Ectodermal cell (in vitro differentiated cells): ENCODE results near the gene TRIM50.
A peak's percentile ranks its signal among the peaks of the same experiment; 100 is the strongest.
"Not testable (repeated sequence)": the region's sequence is repeated elsewhere in the genome, so short reads cannot be mapped to it uniquely, and the experiment has no call there.

Experiments
- H3K27ac ChIP-seq: 2 replicates; pipeline ENCODE4 v1.7.0; 2013; ENCODE audit warnings: mild to moderate bottlenecking, low read depth, low read length; ENCODE audit not compliant: insufficient read depth, poor library complexity, severe bottlenecking
- H3K27me3 ChIP-seq: 2 replicates; pipeline ENCODE4 v1.7.0; 2013; ENCODE audit warnings: mild to moderate bottlenecking, low read length; ENCODE audit not compliant: insufficient read depth, control insufficient read depth, poor library complexity, severe bottlenecking
- H3K36me3 ChIP-seq: one replicate; pipeline ENCODE4 v1.7.0; 2013; ENCODE audit warnings: low read length; ENCODE audit not compliant: control insufficient read depth, insufficient read depth
- H3K4me1 ChIP-seq: one replicate; pipeline ENCODE4 v1.7.0; 2013; ENCODE audit warnings: low read length; ENCODE audit not compliant: control insufficient read depth, insufficient read depth
- H3K4me3 ChIP-seq: 2 replicates; pipeline ENCODE4 v1.7.0; 2013; ENCODE audit warnings: low read depth, low read length, control low read depth; ENCODE audit not compliant: insufficient read depth
- H3K9me3 ChIP-seq: 2 replicates; pipeline ENCODE4 v1.7.0; 2013; ENCODE audit warnings: mild to moderate bottlenecking, low read length, moderate library complexity; ENCODE audit not compliant: control insufficient read depth
- WGBS, 2 experiments: methylation state at CpG; one replicate each; pipeline ENCODE4 v1.1.7; 2013; ENCODE audit warnings: missing lambda C conversion rate in 2 of 2; 5-methylcytosine and 5-hydroxymethylcytosine counted together

Gene TRIM50

GRCh38 chr7:73318656-73319204 lies 9.2 kb downstream of the TRIM50 start:
- not testable (repeated sequence) for H3K27ac ChIP-seq, H3K4me3 ChIP-seq, H3K36me3 ChIP-seq, H3K9me3 ChIP-seq, H3K4me1 ChIP-seq, H3K27me3 ChIP-seq
- WGBS, 2 experiments: 82 to 84% methylated on average over 18 of the region's 18 CpGs

GRCh38 chr7:73316521-73316920 lies 11.4 kb downstream of the TRIM50 start:
- no peaks in the 10 kb centered on the region for H3K27me3 ChIP-seq
- H3K4me1 ChIP-seq: no peaks in the 10 kb centered on the region
- 89 to 92% methylated on average over 9 of the region's 9 CpGs for WGBS, 2 experiments
- H3K27ac ChIP-seq: no peak overlapping the region
- no peak overlapping the region for H3K4me3 ChIP-seq
- no peaks in the 10 kb centered on the region for H3K36me3 ChIP-seq
- no peaks in the 10 kb centered on the region for H3K9me3 ChIP-seq

GRCh38 chr7:73314271-73314670 lies 13.6 kb downstream of the TRIM50 start:
- Histone ChIP-seq H3K36me3 (no peaks in the 10 kb centered on the region), H3K9me3 (no peaks in the 10 kb centered on the region), H3K27ac (no peak overlapping the region), H3K4me1 (no peaks in the 10 kb centered on the region), H3K4me3 (no peak overlapping the region), H3K27me3 (no peaks in the 10 kb centered on the region)
- WGBS, 2 experiments: 87 to 93% methylated on average over 5 of the region's 5 CpGs

- no peak overlapping the region for H3K4me3 ChIP-seq
- no peaks in the 10 kb centered on the region for H3K36me3 ChIP-seq
- H3K27me3 ChIP-seq: no peaks in the 10 kb centered on the region
- H3K27ac ChIP-seq: no peak overlapping the region
- WGBS, 2 experiments: 83 to 89% methylated on average over 4 of the region's 4 CpGs
- H3K9me3 ChIP-seq: no peaks in the 10 kb centered on the region
- H3K4me1 ChIP-seq: no peaks in the 10 kb centered on the region
Observed at GRCh38 chr7:73313521-73313906, 14.4 kb downstream of the TRIM50 start.

GRCh38 chr7:73312831-73313520 lies 14.9 kb downstream of the TRIM50 start:
- H3K4me1 ChIP-seq: no peaks in the 10 kb centered on the region
- no peak overlapping the region for H3K4me3 ChIP-seq
- no peaks in the 10 kb centered on the region for H3K9me3 ChIP-seq
- no peaks in the 10 kb centered on the region for H3K36me3 ChIP-seq
- H3K27me3 ChIP-seq: no peaks in the 10 kb centered on the region
- WGBS, 2 experiments: 95% methylated on average over 48 of the region's 48 CpGs
- H3K27ac ChIP-seq: no peak overlapping the region

- not testable (repeated sequence) for H3K27ac ChIP-seq, H3K9me3 ChIP-seq, H3K4me1 ChIP-seq, H3K36me3 ChIP-seq, H3K27me3 ChIP-seq, H3K4me3 ChIP-seq
- 91 to 93% methylated on average over 7 of the region's 7 CpGs for WGBS, 2 experiments
Observed at GRCh38 chr7:73311421-73311820, 16.5 kb downstream of the TRIM50 start.

GRCh38 chr7:73308665-73309214 lies 19.1 kb downstream of the TRIM50 start, which contains the start of gene NSUN5:
TSS of gene NSUN5 (minus strand) at chr7:73308826. CDS start at chr7:73308790, 36 bp downstream.
- Histone ChIP-seq H3K9me3 (no peaks in the 10 kb centered on the region), H3K36me3 (peaks cover 9% of the 10 kb centered on the region), H3K27me3 (no peaks in the 10 kb centered on the region), H3K4me1 (no peaks in the 10 kb centered on the region), H3K27ac (no peak within 1 kb of the TSS), H3K4me3 (peak within 1 kb of the TSS; percentile 75)
- WGBS, 2 experiments: 15% methylated on average over 40 of the region's 40 CpGs

- Histone ChIP-seq H3K27ac (no peak overlapping the region), H3K27me3 (no peaks in the 10 kb centered on the region), H3K36me3 (peaks cover 10% of the 10 kb centered on the region), H3K9me3 (no peaks in the 10 kb centered on the region), H3K4me3 (peak overlapping the region; percentile 75), H3K4me1 (no peaks in the 10 kb centered on the region)
- 8% methylated on average over 42 to 43 of the region's 43 CpGs for WGBS, 2 experiments
Observed at GRCh38 chr7:73308074-73308664, 19.7 kb downstream of the TRIM50 start.

- no peaks in the 10 kb centered on the region for H3K9me3 ChIP-seq
- peak overlapping the region; percentile 75 for H3K4me3 ChIP-seq
- no peaks in the 10 kb centered on the region for H3K27me3 ChIP-seq
- peaks cover 10% of the 10 kb centered on the region for H3K36me3 ChIP-seq
- H3K4me1 ChIP-seq: no peaks in the 10 kb centered on the region
- WGBS, 2 experiments: 96% methylated on average over 13 of the region's 13 CpGs
- H3K27ac ChIP-seq: no peak overlapping the region
Observed at GRCh38 chr7:73307436-73307835, 20.4 kb downstream of the TRIM50 start.

GRCh38 chr7:73304612-73305387 lies 23.1 kb downstream of the TRIM50 start:
- not testable (repeated sequence) for H3K9me3 ChIP-seq
- 95 to 98% methylated on average over 10 of the region's 15 CpGs for WGBS, 2 experiments

More at GRCh38 chr7:73304612-73305387, 23.1 kb downstream of the TRIM50 start:
- not testable (repeated sequence) for H3K27me3 ChIP-seq, H3K4me3 ChIP-seq, H3K27ac ChIP-seq, H3K4me1 ChIP-seq
- H3K36me3 ChIP-seq: peaks cover 10% of the 10 kb centered on the region
